Sigmoid colon (tissue), 7 donors: ENCODE measurements around the gene PPDPF. TPM values are rescaled to one million over a fixed set of nuclear protein-coding genes. Genes with fewer than 3 reads are reported as not detected.
"Not testable (repeated sequence)": the region's sequence is repeated elsewhere in the genome, so short reads cannot be mapped to it uniquely, and the experiment has no call there.

Experiments used
- DNase-seq: peaks from one replicate; pipeline ENCODE4 v3.0.0-alpha.2; 2019
- H3K27ac ChIP-seq, 4 donors: fragments of 200-600 bp; sonication (generic); one replicate each; pipeline ENCODE4 v1.5.1; 2016 to 2019; ENCODE audit warnings: mild to moderate bottlenecking in 1 of 4
- H3K27me3 ChIP-seq, 3 donors: fragments of 200-600 bp; sonication (generic); one replicate each; pipeline ENCODE4 v1.5.1; 2019; ENCODE audit warnings: mild to moderate bottlenecking in 1 of 3
- H3K36me3 ChIP-seq, 4 donors: fragments of 200-600 bp; sonication (generic); one replicate each; pipeline ENCODE4 v1.5.1; 2016 to 2019
- H3K4me1 ChIP-seq, 4 donors: fragments of 200-600 bp; sonication (generic); one replicate each; pipeline ENCODE4 v1.5.1; 2017 to 2019
- H3K4me3 ChIP-seq, 4 donors: fragments of 200-600 bp; sonication (generic); one replicate each; pipeline ENCODE4 v1.5.1; 2017 to 2019; ENCODE audit warnings: mild to moderate bottlenecking in 2 of 4, moderate library complexity in 1 of 4
- H3K9me3 ChIP-seq, 4 donors: fragments of 200-600 bp in 3 of 4; sonication (generic) in 3 of 4; one replicate each; pipeline versions ENCODE4 v1.5.1 to v1.6.1; 2013 to 2019
- EP300 ChIP-seq, 4 donors: sonication (generic); formaldehyde crosslinking; IDR thresholded peaks; one replicate each; pipeline ENCODE4 v1.6.1; 2017; ENCODE audit warnings: antibody characterized with exemption in 4 of 4
- POLR2A ChIP-seq, 2 donors: fragments of 450-650 bp; IDR thresholded peaks; one replicate each; pipeline ENCODE4 v1.6.1; 2016; ENCODE audit warnings: antibody characterized with exemption in 2 of 2, mild to moderate bottlenecking in 2 of 2, moderate library complexity in 2 of 2
- POLR2AphosphoS5 ChIP-seq, 4 donors: sonication (generic); formaldehyde crosslinking; IDR thresholded peaks; one replicate each; pipeline ENCODE4 v1.6.1; 2017; ENCODE audit warnings: antibody characterized with exemption in 4 of 4
- WGBS, 2 donors: extraction: QIAGEN DNeasy Blood & Tissue Kit; methylation state at CpG; one replicate each; pipeline ENCODE4 v1.1.7; 2013; 5-methylcytosine and 5-hydroxymethylcytosine counted together
- intact Hi-C: fragments of 100-400 bp; cut with DNase I; formaldehyde crosslinking; loops from one replicate; pipeline ENCODE4 v1.15.1; 2023
- polyA plus RNA-seq, 3 donors: library from polyadenylated mRNA; stranded (reverse); fragments of 200-250 nt; gene quantifications; one replicate each; pipeline ENCODE4 v1.2.3, GENCODE V29; 2013
- total RNA-seq, 4 donors: library from RNA; depleted of rRNA; stranded (reverse); fragments of >200 nt; gene quantifications; one replicate each; pipeline ENCODE4 v1.1.0, GENCODE V29; 2016
- TF ChIP-seq, protein P1 (sequence below), 4 experiments: fragments of 450-650 bp in 3 of 4; fragments of 200-600 bp in 1 of 4; IDR thresholded peaks; one replicate each; pipeline ENCODE4 v1.5.1; 2016 to 2019; ENCODE audit warnings: antibody characterized with exemption in 4 of 4, mild to moderate bottlenecking in 3 of 4, moderate library complexity in 2 of 4
- donor health status: healthy with polysubstance abuse.
- donor health status: Bipolar disorder and iron deficiency.
- donor health status: healthy.

PPDPF gene
- total and polyA plus RNA-seq, 7 donors, result 82.8 to 1,688 (median 244) TPM

GRCh38 chr20:63477944-63478343 is 42.6 kb upstream of the PPDPF start:
- no peak for TF ChIP-seq EP300 (IDR thresholded peaks at IDR 0.05)
- no peaks in the 10 kb centered on the region for H3K4me1 ChIP-seq
- WGBS, 2 donors, result 65 to 68% methylated on average over 17 of the region's 17 CpGs
- intact Hi-C loops, result no loop called here
- H3K4me3 ChIP-seq, result no peak overlapping the region
- H3K9me3 ChIP-seq, result no peaks in the 10 kb centered on the region
- no peaks in the 10 kb centered on the region for H3K36me3 ChIP-seq
- H3K27me3 ChIP-seq, result peaks cover 19 to 99% (median 70%) of the 10 kb centered on the region in 3 donors
- H3K27ac ChIP-seq, result no peak overlapping the region
- DNase-seq, result no peak

DNA sequence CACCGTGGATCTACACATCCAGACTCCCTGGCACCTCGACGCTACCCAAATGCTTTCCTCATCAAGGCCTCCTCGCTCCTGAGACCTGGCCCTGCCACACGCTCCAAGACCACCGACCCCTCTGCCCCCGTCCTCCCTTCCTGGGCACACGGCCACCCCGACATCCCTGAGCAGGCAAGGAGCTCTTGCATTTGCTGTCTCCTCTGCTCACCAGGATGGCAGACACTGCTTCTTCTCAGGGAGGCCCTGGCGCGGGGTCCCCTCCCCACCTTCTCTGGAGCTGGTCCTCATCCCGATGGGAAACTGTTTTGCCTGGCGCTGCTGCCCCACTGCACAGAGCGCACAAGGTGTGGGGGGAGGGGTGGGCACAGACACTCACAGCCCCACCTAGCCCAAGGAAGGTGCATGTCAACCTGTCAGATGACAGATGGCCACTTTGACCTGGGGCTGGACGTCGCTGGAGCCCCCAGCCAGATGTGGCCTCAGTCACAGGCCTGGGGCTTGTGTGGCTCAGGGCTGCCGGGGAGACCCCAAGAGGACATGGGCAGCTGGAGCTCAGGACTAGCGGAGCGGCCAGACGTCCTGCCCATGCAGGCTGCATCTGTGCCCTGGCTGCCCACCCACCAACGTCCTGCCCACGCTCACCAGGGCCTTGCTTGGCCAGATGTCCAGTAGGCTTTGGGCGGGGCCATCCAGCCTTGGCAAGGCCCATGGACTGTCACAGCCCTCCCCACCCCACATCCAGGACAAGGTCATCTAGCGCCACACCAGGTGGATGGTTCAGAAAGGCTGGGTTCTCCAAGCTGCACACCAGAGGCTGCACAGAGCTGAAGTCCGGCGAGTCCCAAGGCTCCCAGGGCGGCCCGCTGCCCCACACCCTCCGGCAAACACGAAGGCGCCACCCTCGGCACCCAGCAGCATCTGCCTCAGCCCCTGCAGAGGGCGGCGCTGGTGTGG is 41.9 kb upstream of the PPDPF start:
- intact Hi-C loops, result no loop called here
- WGBS, 2 donors, result 85 to 86% methylated on average over 34 of the region's 34 CpGs
- H3K27me3 ChIP-seq, result peaks cover 14 to 99% (median 63%) of the 10 kb centered on the region in 3 donors
- H3K27ac ChIP-seq, result no peak overlapping the region
- no peaks in the 10 kb centered on the region for H3K4me1 ChIP-seq
- no peak overlapping the region for H3K4me3 ChIP-seq
- DNase-seq, result no peak
- H3K36me3 ChIP-seq, result no peaks in the 10 kb centered on the region
- H3K9me3 ChIP-seq, result no peaks in the 10 kb centered on the region
- TF ChIP-seq, protein P1, sequence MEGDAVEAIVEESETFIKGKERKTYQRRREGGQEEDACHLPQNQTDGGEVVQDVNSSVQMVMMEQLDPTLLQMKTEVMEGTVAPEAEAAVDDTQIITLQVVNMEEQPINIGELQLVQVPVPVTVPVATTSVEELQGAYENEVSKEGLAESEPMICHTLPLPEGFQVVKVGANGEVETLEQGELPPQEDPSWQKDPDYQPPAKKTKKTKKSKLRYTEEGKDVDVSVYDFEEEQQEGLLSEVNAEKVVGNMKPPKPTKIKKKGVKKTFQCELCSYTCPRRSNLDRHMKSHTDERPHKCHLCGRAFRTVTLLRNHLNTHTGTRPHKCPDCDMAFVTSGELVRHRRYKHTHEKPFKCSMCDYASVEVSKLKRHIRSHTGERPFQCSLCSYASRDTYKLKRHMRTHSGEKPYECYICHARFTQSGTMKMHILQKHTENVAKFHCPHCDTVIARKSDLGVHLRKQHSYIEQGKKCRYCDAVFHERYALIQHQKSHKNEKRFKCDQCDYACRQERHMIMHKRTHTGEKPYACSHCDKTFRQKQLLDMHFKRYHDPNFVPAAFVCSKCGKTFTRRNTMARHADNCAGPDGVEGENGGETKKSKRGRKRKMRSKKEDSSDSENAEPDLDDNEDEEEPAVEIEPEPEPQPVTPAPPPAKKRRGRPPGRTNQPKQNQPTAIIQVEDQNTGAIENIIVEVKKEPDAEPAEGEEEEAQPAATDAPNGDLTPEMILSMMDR (IDR thresholded peaks at IDR 0.05), result no peak
- TF ChIP-seq POLR2AphosphoS5 (IDR thresholded peaks at IDR 0.05) (no peak), POLR2A (IDR thresholded peaks at IDR 0.05) (no peak), EP300 (IDR thresholded peaks at IDR 0.05) (no peak)

DNA sequence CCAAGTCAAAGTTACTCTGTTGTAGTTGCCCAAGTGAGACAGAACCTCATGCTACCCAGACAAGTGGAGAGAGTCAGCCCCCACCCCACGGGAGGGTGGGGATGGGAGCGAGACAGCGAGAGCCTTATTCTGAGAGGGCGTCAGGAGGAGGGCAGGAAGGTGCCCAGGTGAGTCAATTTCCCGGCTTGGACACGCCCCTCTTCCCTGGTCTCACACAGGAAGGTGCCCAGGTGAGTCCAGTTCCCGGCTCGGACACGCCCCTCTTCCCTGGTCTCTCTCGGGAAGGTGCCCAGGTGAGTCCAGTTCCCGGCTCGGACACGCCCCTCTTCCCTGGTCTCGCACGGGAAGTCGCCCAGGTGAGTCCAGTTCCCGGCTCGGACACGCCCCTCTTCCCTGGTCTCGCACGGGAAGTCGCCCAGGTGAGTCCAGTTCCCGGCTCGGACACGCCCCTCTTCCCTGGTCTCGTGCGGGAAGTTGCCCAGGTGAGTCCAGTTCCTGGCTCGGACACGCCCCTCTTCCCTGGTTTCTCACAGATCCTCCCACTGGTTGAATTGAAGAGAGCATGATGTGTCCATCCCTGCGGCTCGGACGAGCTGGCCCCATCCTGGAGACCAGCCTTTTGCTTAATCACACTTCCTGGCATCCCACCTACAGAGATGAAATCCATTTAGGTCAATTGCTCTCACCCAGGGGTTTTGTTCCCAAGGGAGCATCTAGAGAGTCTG is 40.7 kb upstream of the PPDPF start:
- peaks cover 10 to 99% (median 51%) of the 10 kb centered on the region in 3 donors for H3K27me3 ChIP-seq
- H3K9me3 ChIP-seq, H3K27ac ChIP-seq, DNase-seq, H3K36me3 ChIP-seq, H3K4me1 ChIP-seq, H3K4me3 ChIP-seq, intact Hi-C loops: not testable (repeated sequence)
- WGBS, 2 donors, result 15 to 54% methylated on average over 32 of the region's 32 CpGs

- intact Hi-C loops, result no loop called here
- Histone ChIP-seq H3K36me3 (no peaks in the 10 kb centered on the region), H3K4me3 (no peak overlapping the region), H3K27ac (no peak overlapping the region), H3K27me3 (peaks cover 10 to 99% (median 52%) of the 10 kb centered on the region in 3 donors), H3K9me3 (peaks cover 0 to 5% (median 1%) of the 10 kb centered on the region in 4 donors), H3K4me1 (no peaks in the 10 kb centered on the region)
- DNase-seq, result no peak
- WGBS, 2 donors, result 41 to 70% methylated on average over 12 of the region's 12 CpGs
- no peak for TF ChIP-seq POLR2A (IDR thresholded peaks at IDR 0.05)
- TF ChIP-seq, protein P1 (IDR thresholded peaks at IDR 0.05), result no peak
- TF ChIP-seq EP300 (IDR thresholded peaks at IDR 0.05), result no peak
- no peak for TF ChIP-seq POLR2AphosphoS5 (IDR thresholded peaks at IDR 0.05)
Measured at GRCh38 chr20:63481503-63481902, 39.1 kb upstream of the PPDPF start.

DNA sequence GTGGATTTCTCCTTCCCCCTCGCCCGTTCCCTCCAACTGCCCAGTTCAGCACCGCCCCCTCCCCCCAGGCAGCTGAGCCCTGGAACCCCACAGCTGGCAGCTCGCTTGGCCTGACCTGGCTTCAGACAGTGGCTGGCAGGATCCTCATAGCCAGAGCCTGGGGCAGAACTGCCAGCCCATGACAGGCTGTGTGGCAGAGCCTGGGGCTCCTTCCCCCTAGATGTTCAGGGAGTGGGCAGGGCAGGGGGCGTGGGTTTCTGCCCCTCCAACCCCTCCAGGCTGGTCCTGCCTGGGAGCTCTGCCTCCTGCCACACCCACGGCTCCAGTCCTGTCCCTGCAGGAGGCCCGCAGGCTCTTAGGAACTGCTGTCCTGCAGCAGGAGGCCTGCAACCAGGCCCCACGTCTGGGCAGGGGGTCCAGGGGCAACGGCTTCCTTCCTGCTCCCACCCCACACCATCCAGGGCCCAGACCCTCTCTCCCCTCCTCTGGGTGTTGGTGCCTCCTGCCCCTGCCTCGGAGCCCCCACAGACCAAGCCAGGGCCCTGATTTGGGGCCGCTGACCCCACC is 38.5 kb upstream of the PPDPF start:
- intact Hi-C loops, result no loop called here
- H3K27me3 ChIP-seq, result peaks cover 10 to 98% (median 46%) of the 10 kb centered on the region in 3 donors
- H3K36me3 ChIP-seq, result no peaks in the 10 kb centered on the region
- H3K4me3 ChIP-seq, result no peak overlapping the region
- H3K27ac ChIP-seq, result no peak overlapping the region
- WGBS, 2 donors, result 30 to 57% methylated on average over 11 of the region's 11 CpGs
- no peaks in the 10 kb centered on the region for H3K4me1 ChIP-seq
- TF ChIP-seq, protein P1 (IDR thresholded peaks at IDR 0.05), result no peak
- TF ChIP-seq EP300 (IDR thresholded peaks at IDR 0.05), result no peak
- no peak for TF ChIP-seq POLR2AphosphoS5 (IDR thresholded peaks at IDR 0.05)
- no peak for TF ChIP-seq POLR2A (IDR thresholded peaks at IDR 0.05)
- H3K9me3 ChIP-seq, result peaks cover 0 to 6% (median 2%) of the 10 kb centered on the region in 4 donors
- DNase-seq, result no peak
